CD4-positive, alpha-beta memory T cell (primary cell): ENCODE results near the gene PRLR. TPM values are rescaled to one million over a fixed set of nuclear protein-coding genes. Genes with fewer than 3 reads are reported as not detected.
"Not testable (repeated sequence)": the region's sequence is repeated elsewhere in the genome, so short reads cannot be mapped to it uniquely, and the experiment has no call there.

ENCODE experiments used
- CTCF ChIA-PET: fragments of 350-600 bp; sonication (Branson Sonifier 250); formaldehyde crosslinking; loops from one replicate; lab custom pipeline; 2021; ENCODE audit warnings: inconsistent platforms; ENCODE audit not compliant: partially characterized antibody; lab: Charles Lee
- POLR2A ChIA-PET: fragments of 350-600 bp; sonication (Branson Sonifier 250); formaldehyde crosslinking; loops from one replicate; lab custom pipeline; 2021; ENCODE audit not compliant: partially characterized antibody; lab: Charles Lee
- DNase-seq, 5 donors: peaks; one replicate each; pipeline versions ENCODE4 v3.0.0 to v3.0.0-alpha.2; 2020 to 2022; ENCODE audit warnings: mixed read lengths in 1 of 5
- H3K27ac ChIP-seq: one replicate; pipeline ENCODE4 v1.7.0; 2013; ENCODE audit warnings: low read depth, low read length
- H3K27me3 ChIP-seq: 2 replicates; pipeline ENCODE4 v1.7.0; 2013; ENCODE audit warnings: mild to moderate bottlenecking, low read length, moderate library complexity; ENCODE audit not compliant: insufficient read depth
- H3K36me3 ChIP-seq: 2 replicates; pipeline ENCODE4 v1.7.0; 2013; ENCODE audit warnings: mild to moderate bottlenecking, low read length, moderate library complexity; ENCODE audit not compliant: insufficient read depth
- H3K4me1 ChIP-seq: 2 replicates; pipeline ENCODE4 v1.7.0; 2013; ENCODE audit warnings: mild to moderate bottlenecking, low read length, moderate library complexity; ENCODE audit not compliant: insufficient read depth
- H3K4me3 ChIP-seq, 2 donors: one replicate each; pipeline ENCODE4 v1.7.0; 2013; ENCODE audit warnings: low read length in 2 of 2, mild to moderate bottlenecking in 1 of 2
- H3K9me3 ChIP-seq, 2 donors: one replicate each; pipeline ENCODE4 v1.7.0; 2013; ENCODE audit warnings: low read length in 2 of 2, control low read depth in 1 of 2; ENCODE audit not compliant: control insufficient read depth in 1 of 2
- H3K27ac Mint-ChIP-seq, 7 donors: one replicate each; pipeline ENCODE4 v1.8.0; 2020 to 2021; ENCODE audit warnings: mixed read lengths in 7 of 7, mild to moderate bottlenecking in 6 of 7, inconsistent platforms in 3 of 7, moderate library complexity in 3 of 7
- H3K27me3 Mint-ChIP-seq, 2 donors: one replicate each; pipeline ENCODE4 v1.8.0; 2020 to 2021; ENCODE audit warnings: mixed read lengths in 2 of 2
- H3K36me3 Mint-ChIP-seq, 2 donors: one replicate each; pipeline ENCODE4 v1.8.0; 2020 to 2021; ENCODE audit warnings: mixed read lengths in 2 of 2, inconsistent platforms in 1 of 2, mild to moderate bottlenecking in 1 of 2
- H3K4me1 Mint-ChIP-seq, 4 donors: one replicate each; pipeline ENCODE4 v1.8.0; 2020 to 2021; ENCODE audit warnings: mixed read lengths in 4 of 4, mild to moderate bottlenecking in 1 of 4
- H3K4me3 Mint-ChIP-seq, 8 donors: one replicate each; pipeline ENCODE4 v1.8.0; 2020 to 2021; ENCODE audit warnings: mixed read lengths in 8 of 8, mild to moderate bottlenecking in 7 of 8, moderate library complexity in 6 of 8, inconsistent platforms in 3 of 8
- H3K9me3 Mint-ChIP-seq, 8 donors: one replicate each; pipeline ENCODE4 v1.8.0; 2020 to 2021; ENCODE audit warnings: mixed read lengths in 8 of 8, mild to moderate bottlenecking in 5 of 8, inconsistent platforms in 3 of 8, moderate library complexity in 1 of 8
- intact Hi-C: fragments of 100-400 bp; cut with micrococcal nuclease; formaldehyde crosslinking; loops from one replicate; pipeline ENCODE4 v1.15.1; 2023
- polyA plus RNA-seq, 2 donors: library from polyadenylated mRNA; unstranded; fragments of 300-500 nt; fragmentation: Illumina TruSeq; gene quantifications; one replicate each; pipeline ENCODE4 v1.2.3, GENCODE V29; 2021
- total RNA-seq, 2 experiments: library from RNA; stranded (reverse); gene quantifications; one replicate each; pipeline ENCODE4 v1.2.3, GENCODE V29; 2021

Gene PRLR
- total and polyA plus RNA-seq, 4 experiments from 2014 or later = not detected

DNA sequence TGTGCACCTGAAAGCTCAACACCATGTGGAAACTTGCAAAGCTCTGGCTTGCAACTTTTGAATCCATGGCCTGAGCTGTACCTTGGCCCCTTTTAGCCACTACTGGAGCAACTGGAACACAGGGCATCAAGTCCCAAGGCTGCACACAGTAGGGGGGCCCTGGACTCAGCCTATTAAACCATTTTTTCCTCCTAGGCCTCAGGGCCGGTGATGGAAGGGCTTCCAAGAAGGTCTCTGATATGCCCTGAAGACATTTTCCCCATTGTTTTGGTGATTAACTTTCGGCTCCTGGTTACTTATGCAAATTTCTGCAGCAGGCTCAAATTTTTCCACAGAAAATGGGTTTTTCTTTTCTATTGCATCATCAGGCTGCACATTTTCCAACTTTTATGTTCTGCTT, 22.7 kb upstream of the PRLR start:
- DNase-seq = no peak
- Histone ChIP-seq H3K4me3 (no peak overlapping the region), H3K27me3 (no peaks in the 10 kb centered on the region), H3K27ac (no peak overlapping the region), H3K9me3 (no peaks in the 10 kb centered on the region), H3K36me3 (no peaks in the 10 kb centered on the region), H3K4me1 (no peaks in the 10 kb centered on the region)
- intact Hi-C loops = no loop called here
- no peak overlapping the region for H3K27ac Mint-ChIP-seq
- peaks cover 0 to 2% of the 10 kb centered on the region in 2 donors for H3K27me3 Mint-ChIP-seq
- peaks cover 2 to 31% (median 23%) of the 10 kb centered on the region in 8 donors for H3K9me3 Mint-ChIP-seq
- POLR2A ChIA-PET = no interaction called here
- CTCF ChIA-PET = no interaction called here
- H3K36me3 Mint-ChIP-seq = peaks cover 0 to 2% of the 10 kb centered on the region in 2 donors
- no peak overlapping the region for H3K4me3 Mint-ChIP-seq
- peaks cover 5 to 14% (median 8%) of the 10 kb centered on the region in 4 donors for H3K4me1 Mint-ChIP-seq

DNA sequence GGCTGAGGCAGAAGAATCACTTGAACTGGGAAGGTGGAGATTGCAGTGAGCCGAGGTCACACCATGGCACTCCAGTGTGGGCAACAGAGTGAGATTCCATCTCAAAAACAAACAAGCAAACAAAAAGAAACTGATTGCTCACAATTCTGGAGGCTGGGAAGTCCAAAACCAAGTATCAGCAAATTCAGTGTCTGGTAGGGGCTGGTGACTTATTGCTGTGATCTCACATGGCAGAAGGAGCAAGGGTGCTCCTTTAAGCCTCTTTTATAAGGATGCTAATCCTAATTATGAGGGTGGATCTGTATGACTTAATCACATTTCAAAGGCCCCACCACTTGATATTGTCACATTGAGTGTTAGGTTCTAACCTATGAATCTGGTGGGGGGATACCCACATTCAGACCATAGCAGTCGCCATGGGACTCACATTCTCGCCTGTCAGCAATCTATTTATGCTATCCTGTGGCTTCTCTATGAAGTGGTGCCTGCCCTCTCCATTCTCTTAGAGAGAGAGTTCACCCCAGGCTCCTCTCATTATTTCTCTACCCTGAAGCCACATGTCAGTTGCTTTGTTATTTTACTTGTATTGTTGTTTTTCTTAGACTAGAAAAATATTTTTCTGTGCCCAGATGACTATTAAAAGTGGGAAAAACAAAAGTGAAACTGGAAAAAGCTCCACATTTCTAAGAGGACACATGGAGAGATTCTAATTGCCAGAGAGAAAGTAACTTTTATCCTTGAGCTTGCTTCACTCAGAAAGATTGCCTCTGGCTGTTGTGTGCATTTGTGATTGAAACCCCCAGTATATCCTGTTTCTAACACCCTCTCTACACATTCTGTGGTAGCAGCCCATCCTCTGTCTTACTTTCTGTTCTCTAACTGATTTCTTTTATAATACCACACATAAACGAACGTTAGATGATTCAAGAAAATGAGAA, 18.8 kb upstream of the PRLR start:
- Mint-ChIP-seq H3K36me3 (peaks cover 0 to 2% of the 10 kb centered on the region in 2 donors), H3K9me3 (peaks cover 0 to 25% (median 18%) of the 10 kb centered on the region in 8 donors), H3K27me3 (peaks cover 2 to 5% of the 10 kb centered on the region in 2 donors), H3K4me3 (peak overlapping the region; percentile 24 to 75 (median 58)), H3K27ac (no peak overlapping the region), H3K4me1 (peaks cover 5 to 14% (median 8%) of the 10 kb centered on the region in 4 donors)
- ChIA-PET POLR2A (no interaction called here), CTCF (no interaction called here)
- Histone ChIP-seq H3K4me3 (no peak overlapping the region), H3K9me3 (no peaks in the 10 kb centered on the region), H3K36me3 (no peaks in the 10 kb centered on the region), H3K27ac (no peak overlapping the region), H3K4me1 (no peaks in the 10 kb centered on the region), H3K27me3 (no peaks in the 10 kb centered on the region)
- no peak for DNase-seq
- intact Hi-C loops = no loop called here

DNA sequence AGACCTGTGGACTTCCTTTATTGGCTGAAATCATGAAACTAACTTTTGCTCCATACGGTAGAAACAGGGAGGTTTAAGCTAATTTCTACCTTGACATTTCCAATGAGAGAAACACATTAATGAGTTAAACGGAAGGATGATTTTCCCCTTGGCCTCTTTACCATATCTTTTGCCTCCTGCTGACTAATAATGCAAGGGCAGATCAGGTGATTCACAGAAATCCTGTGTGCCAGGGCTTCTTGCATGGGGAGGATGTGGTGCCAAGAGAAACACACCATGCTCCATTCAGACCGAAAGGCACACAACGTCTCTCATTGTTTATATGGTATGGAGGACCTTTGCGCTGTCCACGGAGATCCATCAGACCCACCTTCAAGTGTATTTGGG, 17.4 kb upstream of the PRLR start:
- Mint-ChIP-seq H3K36me3 (peaks cover 0 to 2% of the 10 kb centered on the region in 2 donors), H3K4me1 (peaks cover 5 to 14% (median 8%) of the 10 kb centered on the region in 4 donors), H3K9me3 (peaks cover 0 to 11% (median 6%) of the 10 kb centered on the region in 8 donors), H3K4me3 (no peak overlapping the region), H3K27me3 (peaks cover 2 to 5% of the 10 kb centered on the region in 2 donors), H3K27ac (no peak overlapping the region)
- no peaks in the 10 kb centered on the region for H3K9me3 ChIP-seq
- intact Hi-C loops = no loop called here
- no peak for DNase-seq
- no peaks in the 10 kb centered on the region for H3K36me3 ChIP-seq
- H3K27ac ChIP-seq = no peak overlapping the region
- CTCF ChIA-PET = no interaction called here
- no peaks in the 10 kb centered on the region for H3K4me1 ChIP-seq
- H3K27me3 ChIP-seq = no peaks in the 10 kb centered on the region
- H3K4me3 ChIP-seq = no peak overlapping the region
- POLR2A ChIA-PET = no interaction called here

DNA sequence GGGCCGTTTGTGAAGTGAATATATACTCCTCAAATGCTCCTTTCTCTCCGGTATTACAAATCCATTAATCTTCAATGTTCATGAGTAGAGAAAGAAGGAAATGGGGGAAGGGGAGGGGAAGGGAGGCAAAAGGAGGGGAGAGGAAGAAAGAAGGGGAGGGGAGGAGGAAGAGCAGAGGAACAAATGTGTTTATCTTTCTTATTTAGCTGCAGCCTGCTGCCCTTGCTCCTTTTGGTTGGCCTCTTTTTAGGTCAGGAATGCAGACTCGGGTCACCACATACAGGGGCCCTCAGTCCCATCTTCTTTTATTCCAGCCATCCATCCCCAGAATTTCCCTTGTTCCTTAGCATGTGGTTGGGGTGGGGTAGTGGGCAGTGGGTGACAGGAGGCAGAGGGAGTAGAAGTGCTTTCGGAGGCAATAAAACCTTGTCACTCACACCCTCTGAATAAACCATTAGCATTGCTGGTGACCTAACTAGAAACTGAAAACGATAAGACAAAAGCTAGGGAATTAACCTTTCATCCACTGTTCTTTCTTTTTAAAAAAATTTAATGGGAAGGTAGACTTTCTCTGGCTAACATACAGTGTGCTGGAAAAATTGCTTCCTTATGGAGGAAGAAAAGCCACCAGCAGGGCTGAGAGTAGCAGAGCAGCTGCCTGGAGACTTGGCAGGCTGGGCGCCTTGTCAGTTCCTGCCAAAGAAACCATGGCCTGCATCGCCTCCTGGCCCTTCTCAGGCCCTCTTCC, 16.8 kb upstream of the PRLR start:
- Mint-ChIP-seq H3K27ac (no peak overlapping the region), H3K36me3 (peaks cover 0 to under 1% of the 10 kb centered on the region in 2 donors), H3K27me3 (peaks cover 4 to 5% of the 10 kb centered on the region in 2 donors), H3K4me1 (peaks cover 5 to 14% (median 8%) of the 10 kb centered on the region in 4 donors), H3K9me3 (peaks cover 0 to 9% (median 3%) of the 10 kb centered on the region in 8 donors), H3K4me3 (no peak overlapping the region)
- POLR2A ChIA-PET = no interaction called here
- H3K36me3 ChIP-seq = no peaks in the 10 kb centered on the region
- no peaks in the 10 kb centered on the region for H3K4me1 ChIP-seq
- no peaks in the 10 kb centered on the region for H3K27me3 ChIP-seq
- CTCF ChIA-PET = no interaction called here
- intact Hi-C loops = no loop called here
- no peak overlapping the region for H3K4me3 ChIP-seq
- no peaks in the 10 kb centered on the region for H3K9me3 ChIP-seq
- no peak overlapping the region for H3K27ac ChIP-seq
- no peak for DNase-seq

DNA sequence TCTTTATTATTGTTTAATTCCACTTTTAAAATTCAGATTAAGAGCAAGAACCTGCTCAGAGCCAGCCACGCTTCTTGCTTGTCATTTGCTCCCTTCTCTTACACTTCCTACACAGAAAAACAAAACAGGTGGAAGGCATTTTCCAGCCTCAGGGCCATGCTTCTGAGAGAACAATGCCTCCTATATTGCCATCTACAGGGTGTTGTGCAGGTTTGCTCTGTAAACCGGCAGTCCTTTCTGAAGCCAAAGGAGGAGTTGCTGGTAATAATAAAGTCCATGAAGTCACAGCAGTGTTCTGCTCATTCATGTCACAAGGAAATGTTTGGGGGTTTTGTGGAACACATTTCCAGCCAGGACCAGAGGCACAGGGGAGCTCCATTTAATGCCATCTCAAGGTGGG, 16.1 kb upstream of the PRLR start:
- Mint-ChIP-seq H3K4me1 (peaks cover 5 to 14% (median 8%) of the 10 kb centered on the region in 4 donors), H3K27ac (no peak overlapping the region), H3K4me3 (no peak overlapping the region), H3K36me3 (no peaks in the 10 kb centered on the region), H3K9me3 (peaks cover 0 to 6% (median 0%) of the 10 kb centered on the region in 8 donors), H3K27me3 (peaks cover 5% of the 10 kb centered on the region in 2 donors)
- no peaks in the 10 kb centered on the region for H3K36me3 ChIP-seq
- no peak for DNase-seq
- H3K27me3 ChIP-seq = no peaks in the 10 kb centered on the region
- no peak overlapping the region for H3K27ac ChIP-seq
- no peaks in the 10 kb centered on the region for H3K4me1 ChIP-seq
- ChIA-PET CTCF (no interaction called here), POLR2A (no interaction called here)
- no peak overlapping the region for H3K4me3 ChIP-seq
- intact Hi-C loops = no loop called here
- no peaks in the 10 kb centered on the region for H3K9me3 ChIP-seq

DNA sequence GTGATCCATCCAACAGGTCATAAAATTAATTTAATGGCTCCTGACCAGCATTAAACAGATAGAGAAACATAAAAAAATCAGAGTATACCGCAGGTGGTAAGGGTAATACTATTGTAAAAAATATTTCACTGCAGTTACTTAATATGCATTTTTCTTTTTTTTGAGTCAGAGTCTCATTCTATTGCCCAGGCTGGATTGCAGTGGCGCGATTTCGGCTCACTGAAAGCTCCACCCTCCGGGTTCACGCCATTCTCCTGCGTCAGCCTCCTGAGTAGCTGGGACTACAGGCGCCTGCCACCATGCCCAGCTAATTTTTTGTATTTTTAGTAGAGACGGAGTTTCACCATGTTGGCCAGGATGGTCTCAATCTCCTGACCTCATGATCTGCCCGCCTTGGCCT, 15.1 kb upstream of the PRLR start:
- not testable (repeated sequence) for H3K9me3 Mint-ChIP-seq, H3K4me3 Mint-ChIP-seq

DNA sequence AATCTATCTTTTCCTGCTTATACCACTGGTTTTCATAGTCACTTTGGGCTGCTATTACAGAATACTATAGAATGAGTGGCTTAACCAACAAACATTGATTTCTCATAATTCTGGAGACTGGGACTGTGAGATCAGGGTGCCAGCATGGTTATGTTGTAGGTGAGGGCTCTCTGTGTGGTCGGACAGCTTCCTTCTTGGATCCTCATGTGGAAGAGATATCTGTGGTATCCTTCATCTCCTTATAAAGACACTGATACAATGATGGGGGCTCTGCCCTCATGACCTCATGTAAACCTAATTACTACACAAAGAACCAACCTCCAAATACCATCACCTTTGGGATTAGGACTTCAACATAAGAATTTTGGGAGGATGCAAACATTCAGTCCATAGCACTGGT, 13.9 kb upstream of the PRLR start:
- no peaks in the 10 kb centered on the region for H3K27me3 ChIP-seq
- H3K4me3 ChIP-seq = no peak overlapping the region
- Mint-ChIP-seq H3K27ac (no peak overlapping the region), H3K36me3 (no peaks in the 10 kb centered on the region), H3K9me3 (peaks cover 0 to 2% (median 0%) of the 10 kb centered on the region in 8 donors), H3K4me3 (no peak overlapping the region), H3K4me1 (peaks cover under 1 to 5% (median 3%) of the 10 kb centered on the region in 4 donors), H3K27me3 (peaks cover 5% of the 10 kb centered on the region in 2 donors)
- H3K4me1 ChIP-seq = no peaks in the 10 kb centered on the region
- intact Hi-C loops = no loop called here
- no peak for DNase-seq
- CTCF ChIA-PET = no interaction called here
- no peak overlapping the region for H3K27ac ChIP-seq
- H3K9me3 ChIP-seq = no peaks in the 10 kb centered on the region
- no peaks in the 10 kb centered on the region for H3K36me3 ChIP-seq
- POLR2A ChIA-PET = no interaction called here

More for the DNA sequence above, 15.1 kb upstream of the PRLR start:
- H3K27ac ChIP-seq, H3K9me3 ChIP-seq, H3K4me1 ChIP-seq, H3K27me3 Mint-ChIP-seq, H3K4me3 ChIP-seq, intact Hi-C loops, H3K27me3 ChIP-seq, CTCF ChIA-PET, DNase-seq, H3K27ac Mint-ChIP-seq, POLR2A ChIA-PET, H3K36me3 Mint-ChIP-seq, H3K36me3 ChIP-seq: not testable (repeated sequence)
- H3K4me1 Mint-ChIP-seq = peaks cover 5 to 14% (median 8%) of the 10 kb centered on the region in 4 donors
